HG02763 (cell line): ENCODE measurements around the gene DUSP22.

Source experiments
- ATAC-seq: cut with Tn5 transposase; IDR thresholded peaks from one replicate; pipeline ENCODE4 v1.9.1; 2021; ENCODE audit warnings: mild to moderate bottlenecking, moderate library complexity; ENCODE audit not compliant: unreplicated experiment

The DUSP22 gene

GRCh38 chr6:308307-308706 is 16.0 kb downstream of the DUSP22 start:
- no peak for ATAC-seq

DNA sequence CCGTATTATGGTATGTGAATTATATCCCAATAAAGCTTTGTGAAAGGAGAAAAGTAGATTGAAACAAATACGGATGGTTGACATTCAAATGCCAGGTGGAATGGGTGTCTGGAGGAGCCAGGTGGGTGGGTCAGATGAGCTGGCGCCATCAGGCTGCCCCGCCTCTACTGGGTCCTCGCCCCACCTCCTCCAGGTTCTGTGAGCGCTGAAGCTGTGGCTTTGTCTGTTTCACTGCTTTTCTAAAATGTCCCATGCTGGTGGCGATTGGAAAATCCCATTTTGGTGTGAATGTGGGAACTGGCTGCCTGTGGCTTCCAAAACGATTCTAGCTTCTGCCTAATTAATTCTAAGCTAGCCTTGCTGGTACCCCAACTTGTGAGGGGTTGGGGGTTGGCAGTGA is 16.5 kb downstream of the DUSP22 start:
- ATAC-seq, result no peak

- ATAC-seq, result no peak
Measured at GRCh38 chr6:309947-310346, 17.7 kb downstream of the DUSP22 start.

GRCh38 chr6:310671-311070 is 18.4 kb downstream of the DUSP22 start:
- no peak for ATAC-seq

DNA sequence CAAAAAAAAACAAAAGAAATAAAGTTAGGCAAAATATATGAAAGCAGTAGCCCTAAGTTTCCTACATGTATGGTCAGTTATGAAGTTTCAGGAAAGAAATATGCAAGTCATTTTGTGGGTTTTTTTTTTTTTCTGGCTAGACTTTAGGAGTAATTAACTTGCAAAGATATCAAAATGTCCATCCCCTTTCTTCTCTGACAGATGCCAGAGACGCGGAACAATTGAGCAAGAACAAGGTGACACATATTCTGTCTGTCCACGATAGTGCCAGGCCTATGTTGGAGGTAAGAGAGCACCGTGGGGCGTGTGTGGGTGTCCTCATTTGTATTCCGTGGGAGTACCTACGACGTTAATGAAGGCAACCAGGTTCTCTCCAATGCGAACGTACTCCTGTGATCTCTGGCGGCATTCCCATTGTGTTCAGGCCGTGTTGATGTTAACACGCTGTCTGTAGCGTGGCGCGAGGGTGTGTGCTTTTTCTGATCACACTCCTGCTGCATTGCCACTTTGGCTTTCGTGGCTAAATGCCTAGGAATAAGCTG is 19.5 kb downstream of the DUSP22 start:
- no peak for ATAC-seq

DNA sequence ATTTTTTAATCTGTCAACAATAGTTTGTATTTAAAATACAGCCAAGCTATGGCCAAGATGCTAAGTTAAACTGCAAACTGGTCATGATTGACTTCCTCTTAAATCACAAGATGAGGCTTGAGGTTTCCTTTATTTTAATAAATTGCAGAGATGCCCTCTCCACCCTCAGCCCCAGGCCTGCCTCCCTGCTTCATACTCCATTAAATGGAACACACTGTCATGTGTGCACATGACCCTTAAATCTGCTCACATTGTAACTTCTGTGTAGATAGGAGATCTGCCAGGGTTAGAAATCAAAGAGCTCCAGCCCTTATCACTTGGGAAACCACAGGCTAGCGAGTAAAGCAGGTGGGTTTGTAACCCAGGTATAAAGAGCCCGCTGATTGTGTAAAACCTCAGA is 20.8 kb downstream of the DUSP22 start:
- ATAC-seq, result no peak

- ATAC-seq, result no peak
Measured at GRCh38 chr6:313917-314316, 21.6 kb downstream of the DUSP22 start.

DNA sequence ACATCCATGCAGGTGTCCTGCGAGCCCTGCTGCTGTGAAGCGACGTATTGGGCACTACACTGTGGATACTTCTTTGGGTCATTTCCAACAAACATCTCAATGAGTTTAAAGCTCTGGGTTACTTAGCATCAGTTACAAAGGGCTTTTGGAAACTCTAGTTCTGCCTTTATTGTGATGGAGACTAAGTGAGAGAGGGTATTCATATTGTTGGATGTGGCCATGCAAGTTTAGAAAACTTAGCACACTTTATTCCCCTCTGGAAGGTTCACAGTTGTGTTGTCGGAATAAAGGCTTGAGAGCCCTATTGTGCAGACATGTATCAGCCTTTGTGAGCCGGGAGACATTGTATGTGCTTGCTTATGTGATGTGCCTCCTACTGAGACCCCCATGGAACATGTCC is 22.1 kb downstream of the DUSP22 start:
- no peak for ATAC-seq

- no peak for ATAC-seq
Measured at GRCh38 chr6:315226-315625, 22.9 kb downstream of the DUSP22 start.

DNA sequence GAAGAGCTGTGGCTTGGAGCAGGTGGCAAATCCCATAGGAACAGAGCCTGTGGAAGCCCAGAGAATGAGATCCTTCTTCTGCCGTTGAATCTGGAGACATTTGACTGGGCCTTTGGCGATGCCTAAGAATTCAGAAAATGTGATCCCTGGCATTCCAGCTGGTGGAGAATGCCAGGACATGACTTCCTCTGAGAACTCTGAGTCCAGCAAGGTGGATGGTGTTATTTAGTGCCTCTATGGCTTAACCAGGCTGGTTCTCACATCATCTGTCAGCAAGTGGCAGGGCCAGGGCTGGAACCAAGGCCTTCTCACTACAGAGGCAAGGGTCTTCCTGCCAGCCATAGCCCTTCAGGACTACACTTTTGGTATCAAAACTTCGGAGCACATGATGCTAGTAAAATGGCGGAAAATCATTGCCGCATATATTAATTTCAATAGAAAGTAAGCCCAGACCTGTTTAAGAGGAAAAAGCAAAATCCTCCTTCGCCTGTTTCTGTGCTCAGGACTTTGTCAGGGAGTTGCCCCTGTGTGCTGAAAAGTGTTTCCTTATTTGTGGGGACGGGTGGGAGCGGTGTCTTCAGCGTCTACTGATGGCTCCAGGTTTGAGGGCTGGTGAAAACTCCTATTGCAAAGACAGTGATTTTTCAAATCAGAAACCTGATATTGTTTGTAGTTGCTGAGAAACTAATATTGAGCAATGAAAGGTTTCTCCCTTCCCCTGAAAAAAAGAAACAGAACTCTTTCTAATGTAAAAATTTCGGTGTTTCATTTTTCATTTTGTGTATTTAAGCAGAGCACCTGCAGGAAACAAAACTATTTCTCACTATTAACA is 23.9 kb downstream of the DUSP22 start:
- ATAC-seq, result no peak

- ATAC-seq, result no peak
Measured at GRCh38 chr6:316753-317038, 24.4 kb downstream of the DUSP22 start.

DNA sequence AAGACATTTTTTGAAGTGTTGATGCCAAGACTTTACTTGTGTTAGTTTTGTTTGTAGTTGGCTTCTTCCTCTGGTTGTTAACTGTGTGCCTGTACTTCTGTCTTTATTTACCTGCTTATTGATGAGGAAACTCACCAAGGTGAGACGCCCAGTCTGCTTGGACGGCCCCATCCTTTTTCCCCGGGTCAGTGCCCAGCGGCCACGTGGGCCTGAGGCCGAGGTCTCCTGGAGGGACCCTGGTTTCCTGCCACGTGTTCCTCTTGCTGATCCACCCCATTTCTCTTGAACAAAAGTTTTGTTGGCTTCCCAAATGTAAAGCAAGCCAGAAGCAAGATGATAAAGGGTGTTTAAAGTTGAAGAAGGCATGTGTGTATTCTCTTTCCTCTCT is 24.8 kb downstream of the DUSP22 start:
- ATAC-seq, result no peak

DNA sequence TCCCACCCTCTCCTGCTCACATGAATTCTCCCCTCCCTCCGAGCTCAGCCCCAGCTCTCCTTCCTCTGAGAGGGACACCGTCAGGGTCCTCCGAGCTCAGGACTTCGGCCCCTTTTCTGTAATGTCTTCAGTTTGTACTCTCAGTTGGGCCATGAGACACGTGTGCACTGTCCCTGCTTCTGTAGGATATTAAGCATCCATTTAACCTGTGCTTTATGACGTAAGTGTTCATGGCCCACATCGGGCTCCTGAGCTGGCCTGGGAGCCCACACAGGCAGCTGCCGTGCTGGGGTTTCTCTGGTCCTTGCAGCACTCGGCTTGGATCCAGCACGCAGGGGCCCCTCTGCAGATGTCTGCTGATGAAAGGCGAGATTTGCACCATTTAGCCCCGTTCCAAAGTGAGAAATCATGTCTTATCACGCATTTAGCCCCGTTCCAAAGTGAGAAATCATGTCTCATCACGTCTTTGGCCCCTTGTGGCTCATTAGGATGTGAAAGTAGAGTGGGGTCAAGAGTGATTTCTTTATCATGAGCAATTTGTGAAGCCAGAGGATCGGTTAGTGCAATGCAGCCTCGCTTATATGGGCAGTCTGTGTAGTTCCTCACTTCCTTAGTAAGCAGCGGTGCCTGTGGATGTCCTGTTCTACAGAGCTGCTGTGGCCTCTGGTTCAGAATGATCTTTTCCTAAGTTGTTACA is 25.3 kb downstream of the DUSP22 start:
- peak; percentile 16 for ATAC-seq

- ATAC-seq, result no peak
Measured at GRCh38 chr6:318243-318890, 26.1 kb downstream of the DUSP22 start.

GRCh38 chr6:319177-320131 is 27.2 kb downstream of the DUSP22 start:
- peak; percentile 41 for ATAC-seq

GRCh38 chr6:320351-321157 is 28.3 kb downstream of the DUSP22 start:
- ATAC-seq, result no peak

- ATAC-seq, result no peak
Measured at GRCh38 chr6:321158-321438, 28.8 kb downstream of the DUSP22 start.

GRCh38 chr6:321536-322258 is 29.4 kb downstream of the DUSP22 start:
- no peak for ATAC-seq

DNA sequence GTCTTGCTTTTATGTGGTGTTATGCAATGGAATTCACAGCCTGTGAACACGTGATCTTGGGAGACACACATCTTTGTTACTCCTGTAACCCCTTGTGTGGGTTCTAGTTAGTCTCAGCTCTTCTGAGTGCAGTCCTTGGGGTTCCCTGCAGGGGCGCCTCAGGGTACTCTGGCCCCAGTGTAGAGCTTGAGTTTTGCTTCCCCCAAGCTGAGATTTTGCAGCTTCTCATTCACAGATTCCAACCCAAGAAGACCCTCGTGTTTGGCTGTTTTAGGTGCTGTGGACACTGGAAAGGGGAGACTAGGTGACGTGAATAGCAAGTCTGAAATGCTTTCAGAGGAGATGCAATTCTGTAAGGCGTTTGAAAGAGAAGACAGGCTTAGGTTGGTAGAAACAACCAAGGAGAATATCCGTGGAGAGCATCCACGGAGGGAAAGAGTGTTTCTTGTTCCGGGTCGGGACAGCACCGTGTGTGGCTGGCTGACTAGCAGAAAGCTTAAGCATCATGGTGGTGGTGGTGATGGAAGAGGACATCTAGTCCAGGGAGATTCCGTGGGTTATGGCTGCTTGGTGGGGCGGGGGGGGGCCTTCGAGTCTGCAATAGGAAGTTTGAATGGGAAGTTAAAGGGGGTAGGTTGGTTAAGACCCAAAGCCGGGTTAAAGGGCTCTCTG is 30.1 kb downstream of the DUSP22 start:
- ATAC-seq, result no peak
